B cell (primary cell): Measurements from ENCODE around the gene CYTH4.

ENCODE experiments used
- CTCF ChIP-seq: fragments of 200-600 bp; IDR thresholded peaks from one replicate; pipeline ENCODE4 v1.8.0; 2022; ENCODE audit warnings: antibody characterized with exemption, mild to moderate bottlenecking
- EZH2 ChIP-seq: IDR thresholded peaks from 2 replicates; pipeline ENCODE4 v1.6.1; 2012; ENCODE audit warnings: borderline replicate concordance, low read depth, mild to moderate bottlenecking, moderate library complexity, low read length; ENCODE audit not compliant: insufficient read depth, poor library complexity, severe bottlenecking

GRCh38 chr22:37234736-37235711, 47.3 kb upstream of the CYTH4 start:
- TF ChIP-seq CTCF (no peak), EZH2 (no peak)
